NCI-H748 treated with DMSO at 0.1 percent for 48 hours (cell line): ENCODE data around the gene ST6GALNAC3.

ENCODE experiments used
- DNase-seq: peaks from one replicate; lab custom pipeline; 2025; lab: John Stamatoyannopoulos, UW

ST6GALNAC3 gene

GRCh38 chr1:76433526-76433925 lies 359.0 kb downstream of the ST6GALNAC3 start:
- DNase-seq = no peak

GRCh38 chr1:76443217-76443616 lies 368.7 kb downstream of the ST6GALNAC3 start:
- DNase-seq = no peak

DNA sequence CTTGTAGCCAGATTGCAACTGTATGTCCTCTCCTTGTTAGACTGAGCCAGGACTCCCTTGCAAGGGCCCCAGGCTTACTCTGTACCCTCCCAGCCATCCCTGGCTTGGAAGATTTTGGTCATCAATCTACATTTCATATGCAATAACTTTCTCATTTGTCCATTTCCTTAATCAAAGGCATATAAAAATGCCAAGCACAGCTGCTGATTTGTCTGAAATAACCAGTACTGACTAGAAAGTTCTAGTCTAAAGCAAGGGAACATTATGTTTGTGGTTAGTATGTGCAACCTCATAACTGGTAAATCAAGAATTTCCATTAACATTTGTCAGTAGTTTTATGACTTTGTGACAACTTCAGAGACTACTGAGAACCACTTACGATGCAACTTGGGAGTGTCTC lies 370.2 kb downstream of the ST6GALNAC3 start:
- no peak for DNase-seq

- DNase-seq = no peak
These were observed 375.7 kb downstream of the ST6GALNAC3 start for GRCh38 chr1:76450229-76450628.

GRCh38 chr1:76463278-76463677 lies 388.7 kb downstream of the ST6GALNAC3 start:
- DNase-seq = no peak

DNA sequence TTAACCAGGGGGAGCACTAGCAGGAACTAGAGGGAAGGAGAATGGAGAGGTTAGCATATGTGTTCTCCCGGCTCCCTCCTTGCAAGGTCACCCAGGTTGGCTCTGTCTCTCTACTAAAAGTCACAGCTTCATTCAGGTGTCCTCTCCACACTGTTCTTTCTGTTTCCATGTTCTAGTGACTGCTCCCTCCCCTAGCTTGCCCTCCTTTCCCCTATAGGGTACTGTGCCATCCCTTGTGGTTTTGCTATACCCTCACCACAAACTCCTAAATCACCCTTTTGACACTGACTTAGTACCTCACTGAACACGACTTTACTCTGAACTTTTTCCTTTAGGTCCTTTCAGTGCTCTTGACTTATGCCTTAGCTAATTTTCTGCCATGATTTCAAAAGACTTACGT lies 389.3 kb downstream of the ST6GALNAC3 start:
- DNase-seq = no peak

- no peak for DNase-seq
These were observed 390.5 kb downstream of the ST6GALNAC3 start for GRCh38 chr1:76465030-76465429.

DNA sequence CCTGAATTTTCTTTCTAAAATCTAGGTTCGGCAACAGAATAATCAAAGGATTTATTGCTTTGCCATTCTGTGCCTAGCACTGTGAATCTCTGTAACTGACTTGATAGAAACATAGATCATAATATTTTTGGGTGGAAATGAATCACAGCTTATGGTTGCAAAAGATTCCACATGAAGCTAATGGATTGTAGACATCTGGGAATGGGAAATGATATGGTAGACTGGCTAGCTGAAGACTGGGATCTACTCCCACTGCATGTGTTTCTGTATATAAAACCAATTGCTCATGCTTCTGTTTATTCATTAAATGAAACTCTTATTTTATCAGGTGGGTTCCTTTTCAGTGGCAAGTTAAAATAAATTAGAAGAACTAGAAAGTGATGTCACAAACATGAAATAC lies 395.6 kb downstream of the ST6GALNAC3 start:
- DNase-seq = no peak

- no peak for DNase-seq
These were observed 397.0 kb downstream of the ST6GALNAC3 start for GRCh38 chr1:76471536-76471935.

- no peak for DNase-seq
These were observed 399.0 kb downstream of the ST6GALNAC3 start for GRCh38 chr1:76473591-76473990.

DNA sequence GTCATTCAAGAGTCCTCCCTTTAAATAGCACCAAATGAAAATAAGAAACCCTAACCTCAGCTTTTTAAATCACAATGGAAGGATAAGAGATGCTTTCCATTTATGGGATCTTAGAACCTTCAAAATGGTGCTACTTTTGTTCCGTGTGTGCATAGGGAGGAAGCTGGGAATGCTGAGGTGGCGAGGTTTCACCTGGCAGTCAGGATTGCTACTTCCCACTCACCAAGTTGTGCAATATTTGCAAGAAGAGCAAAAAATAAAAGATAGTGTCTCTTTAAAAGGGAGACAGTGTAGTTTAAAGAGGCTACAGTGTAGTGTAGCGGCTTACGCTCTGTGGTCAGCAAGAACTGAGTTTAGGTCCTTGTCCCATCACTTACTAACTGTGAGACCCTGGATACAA lies 400.4 kb downstream of the ST6GALNAC3 start:
- DNase-seq = no peak

DNA sequence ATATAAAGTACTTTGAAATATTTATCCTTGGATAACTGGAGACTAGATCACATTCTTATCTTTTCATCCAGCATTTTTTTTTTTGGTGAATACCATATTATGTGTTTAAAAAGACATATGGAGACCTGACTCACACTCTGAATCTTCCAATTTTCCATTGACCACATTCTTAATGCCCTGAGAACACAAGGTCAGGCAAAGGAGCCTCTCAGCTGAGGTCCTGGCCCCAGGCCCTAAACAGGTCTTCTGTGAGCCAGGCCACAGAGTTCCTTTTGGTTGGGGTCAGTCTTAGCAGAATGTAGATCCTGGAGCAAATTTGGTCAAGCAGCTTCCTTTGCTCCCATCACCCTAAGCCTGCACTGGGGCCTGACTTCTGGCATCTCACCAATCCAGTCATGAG lies 402.6 kb downstream of the ST6GALNAC3 start:
- DNase-seq = no peak

GRCh38 chr1:76480827-76481226 lies 406.3 kb downstream of the ST6GALNAC3 start:
- no peak for DNase-seq

DNA sequence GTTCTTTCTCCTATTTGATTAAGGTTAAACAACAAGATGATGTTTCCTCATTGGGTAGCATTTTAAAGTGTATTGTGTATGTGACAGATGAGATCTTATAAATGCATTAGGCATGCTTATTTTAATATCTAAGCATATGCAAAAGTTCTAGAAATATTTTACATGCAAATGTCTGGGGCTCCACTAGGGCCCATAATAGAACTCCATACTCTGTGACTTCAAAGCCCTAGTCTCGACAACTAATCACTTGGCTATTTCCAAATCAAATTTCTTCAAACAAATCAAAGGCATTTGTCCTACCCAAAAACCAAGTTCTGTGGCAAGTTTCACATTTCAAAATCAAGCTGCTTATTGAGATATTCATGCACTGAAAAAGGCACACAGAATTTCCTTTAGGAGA lies 407.1 kb downstream of the ST6GALNAC3 start:
- DNase-seq = no peak

- no peak for DNase-seq
These were observed 407.7 kb downstream of the ST6GALNAC3 start for GRCh38 chr1:76482272-76482671.

- DNase-seq = no peak
These were observed 417.2 kb downstream of the ST6GALNAC3 start for GRCh38 chr1:76491737-76492136.

DNA sequence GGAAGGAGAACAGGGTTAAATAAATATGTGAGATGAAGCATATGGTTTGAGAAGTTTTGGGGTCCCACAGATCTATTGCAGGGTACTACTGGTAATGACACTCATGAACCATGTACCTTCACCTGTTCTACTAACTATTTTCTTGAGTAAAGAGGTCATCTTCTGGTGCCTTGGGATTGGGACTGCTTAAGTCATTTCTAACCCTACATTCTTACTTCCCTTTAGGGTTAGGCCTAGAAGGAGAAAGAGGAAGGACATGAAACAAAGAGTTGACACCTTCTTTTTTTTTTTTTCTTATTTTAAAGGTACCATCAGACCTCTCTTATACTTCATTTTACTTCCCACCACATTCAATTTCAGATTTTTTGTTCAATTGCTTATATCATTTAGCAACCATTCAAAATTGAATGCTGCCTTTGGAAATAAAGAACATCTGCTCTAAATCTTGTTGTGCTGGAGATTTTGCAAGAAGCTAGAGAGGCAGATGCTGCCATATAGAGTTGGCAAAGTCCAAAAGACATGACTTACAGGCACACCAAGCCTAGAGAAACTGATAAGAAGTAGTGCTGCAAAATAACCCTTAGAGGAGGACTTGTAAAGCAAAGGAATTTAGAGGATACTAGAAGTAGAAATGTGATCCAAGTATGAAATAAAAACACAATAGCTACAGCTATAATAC lies 418.3 kb downstream of the ST6GALNAC3 start:
- no peak for DNase-seq

DNA sequence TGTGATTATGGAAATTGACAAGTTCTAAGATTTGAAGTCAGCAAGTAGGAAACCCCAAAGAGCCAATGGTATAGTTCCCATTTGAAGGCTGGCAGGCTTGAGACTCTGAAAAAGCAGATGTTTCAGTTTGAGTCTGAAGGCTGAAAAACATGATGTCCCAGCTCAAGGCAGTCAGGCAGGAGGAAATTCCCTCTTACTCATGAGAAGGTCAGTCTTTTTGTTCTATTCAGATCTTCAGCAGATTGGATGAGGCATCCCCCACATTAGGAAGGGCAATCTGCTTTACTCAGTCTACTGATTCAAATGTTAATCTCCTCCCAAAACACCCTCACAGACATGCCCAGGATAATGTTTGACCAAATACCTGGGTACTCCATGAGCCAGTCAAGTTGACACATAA lies 420.3 kb downstream of the ST6GALNAC3 start:
- no peak for DNase-seq

- no peak for DNase-seq
These were observed 422.3 kb downstream of the ST6GALNAC3 start for GRCh38 chr1:76496871-76497270.

- DNase-seq = no peak
These were observed 425.6 kb downstream of the ST6GALNAC3 start for GRCh38 chr1:76500116-76500515.

GRCh38 chr1:76501136-76501535 lies 426.6 kb downstream of the ST6GALNAC3 start:
- no peak for DNase-seq

- DNase-seq = no peak
These were observed 427.2 kb downstream of the ST6GALNAC3 start for GRCh38 chr1:76501586-76502219.

DNA sequence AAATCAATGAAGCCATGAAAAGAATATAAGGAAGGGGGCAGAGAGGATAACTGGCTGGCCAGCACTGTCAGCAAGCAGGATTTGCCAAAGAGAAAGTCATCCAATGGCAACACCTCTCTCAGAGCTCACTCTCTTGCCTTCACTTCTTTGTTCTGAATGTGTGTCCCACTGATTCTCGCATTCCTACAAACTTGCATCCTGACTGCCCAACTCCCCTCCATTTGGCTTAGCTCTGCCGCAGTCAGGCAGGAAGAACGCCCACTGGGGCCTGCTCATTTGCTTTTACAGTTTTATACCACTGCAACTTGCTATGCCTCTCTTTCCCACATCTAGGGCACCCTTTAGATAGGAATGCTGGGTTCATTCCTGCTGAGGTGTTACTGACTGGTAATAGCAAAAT lies 428.6 kb downstream of the ST6GALNAC3 start:
- no peak for DNase-seq

- no peak for DNase-seq
These were observed 429.2 kb downstream of the ST6GALNAC3 start for GRCh38 chr1:76503736-76504135.
